ENCODE results near the gene ARHGAP40. TPM values are rescaled to one million over a fixed set of nuclear protein-coding genes. Genes with fewer than 3 reads are reported as not detected.

The ARHGAP40 gene
- total and polyA plus RNA-seq, 9 of the 15 experiments (the other 6 are each of a cell fraction or from before 2014, with no cell fraction given): not detected

GRCh38 chr20:38674092-38674764 is 72.6 kb downstream of the ARHGAP40 start (continued):
- TF ChIP-seq, protein P1, sequence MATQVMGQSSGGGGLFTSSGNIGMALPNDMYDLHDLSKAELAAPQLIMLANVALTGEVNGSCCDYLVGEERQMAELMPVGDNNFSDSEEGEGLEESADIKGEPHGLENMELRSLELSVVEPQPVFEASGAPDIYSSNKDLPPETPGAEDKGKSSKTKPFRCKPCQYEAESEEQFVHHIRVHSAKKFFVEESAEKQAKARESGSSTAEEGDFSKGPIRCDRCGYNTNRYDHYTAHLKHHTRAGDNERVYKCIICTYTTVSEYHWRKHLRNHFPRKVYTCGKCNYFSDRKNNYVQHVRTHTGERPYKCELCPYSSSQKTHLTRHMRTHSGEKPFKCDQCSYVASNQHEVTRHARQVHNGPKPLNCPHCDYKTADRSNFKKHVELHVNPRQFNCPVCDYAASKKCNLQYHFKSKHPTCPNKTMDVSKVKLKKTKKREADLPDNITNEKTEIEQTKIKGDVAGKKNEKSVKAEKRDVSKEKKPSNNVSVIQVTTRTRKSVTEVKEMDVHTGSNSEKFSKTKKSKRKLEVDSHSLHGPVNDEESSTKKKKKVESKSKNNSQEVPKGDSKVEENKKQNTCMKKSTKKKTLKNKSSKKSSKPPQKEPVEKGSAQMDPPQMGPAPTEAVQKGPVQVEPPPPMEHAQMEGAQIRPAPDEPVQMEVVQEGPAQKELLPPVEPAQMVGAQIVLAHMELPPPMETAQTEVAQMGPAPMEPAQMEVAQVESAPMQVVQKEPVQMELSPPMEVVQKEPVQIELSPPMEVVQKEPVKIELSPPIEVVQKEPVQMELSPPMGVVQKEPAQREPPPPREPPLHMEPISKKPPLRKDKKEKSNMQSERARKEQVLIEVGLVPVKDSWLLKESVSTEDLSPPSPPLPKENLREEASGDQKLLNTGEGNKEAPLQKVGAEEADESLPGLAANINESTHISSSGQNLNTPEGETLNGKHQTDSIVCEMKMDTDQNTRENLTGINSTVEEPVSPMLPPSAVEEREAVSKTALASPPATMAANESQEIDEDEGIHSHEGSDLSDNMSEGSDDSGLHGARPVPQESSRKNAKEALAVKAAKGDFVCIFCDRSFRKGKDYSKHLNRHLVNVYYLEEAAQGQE (IDR thresholded peaks at IDR 0.05; ENCODE audit: borderline replicate concordance): no peak
- TF ChIP-seq, protein P1 (CRISPR knock-in tag; IDR thresholded peaks at IDR 0.05; ENCODE audit: low read depth): no peak
- TF ChIP-seq HNRNPK (IDR thresholded peaks at IDR 0.05; ENCODE audit: low read depth, low read length, poor library complexity, severe bottlenecking): peak; percentile 42
- TF ChIP-seq, protein P2, sequence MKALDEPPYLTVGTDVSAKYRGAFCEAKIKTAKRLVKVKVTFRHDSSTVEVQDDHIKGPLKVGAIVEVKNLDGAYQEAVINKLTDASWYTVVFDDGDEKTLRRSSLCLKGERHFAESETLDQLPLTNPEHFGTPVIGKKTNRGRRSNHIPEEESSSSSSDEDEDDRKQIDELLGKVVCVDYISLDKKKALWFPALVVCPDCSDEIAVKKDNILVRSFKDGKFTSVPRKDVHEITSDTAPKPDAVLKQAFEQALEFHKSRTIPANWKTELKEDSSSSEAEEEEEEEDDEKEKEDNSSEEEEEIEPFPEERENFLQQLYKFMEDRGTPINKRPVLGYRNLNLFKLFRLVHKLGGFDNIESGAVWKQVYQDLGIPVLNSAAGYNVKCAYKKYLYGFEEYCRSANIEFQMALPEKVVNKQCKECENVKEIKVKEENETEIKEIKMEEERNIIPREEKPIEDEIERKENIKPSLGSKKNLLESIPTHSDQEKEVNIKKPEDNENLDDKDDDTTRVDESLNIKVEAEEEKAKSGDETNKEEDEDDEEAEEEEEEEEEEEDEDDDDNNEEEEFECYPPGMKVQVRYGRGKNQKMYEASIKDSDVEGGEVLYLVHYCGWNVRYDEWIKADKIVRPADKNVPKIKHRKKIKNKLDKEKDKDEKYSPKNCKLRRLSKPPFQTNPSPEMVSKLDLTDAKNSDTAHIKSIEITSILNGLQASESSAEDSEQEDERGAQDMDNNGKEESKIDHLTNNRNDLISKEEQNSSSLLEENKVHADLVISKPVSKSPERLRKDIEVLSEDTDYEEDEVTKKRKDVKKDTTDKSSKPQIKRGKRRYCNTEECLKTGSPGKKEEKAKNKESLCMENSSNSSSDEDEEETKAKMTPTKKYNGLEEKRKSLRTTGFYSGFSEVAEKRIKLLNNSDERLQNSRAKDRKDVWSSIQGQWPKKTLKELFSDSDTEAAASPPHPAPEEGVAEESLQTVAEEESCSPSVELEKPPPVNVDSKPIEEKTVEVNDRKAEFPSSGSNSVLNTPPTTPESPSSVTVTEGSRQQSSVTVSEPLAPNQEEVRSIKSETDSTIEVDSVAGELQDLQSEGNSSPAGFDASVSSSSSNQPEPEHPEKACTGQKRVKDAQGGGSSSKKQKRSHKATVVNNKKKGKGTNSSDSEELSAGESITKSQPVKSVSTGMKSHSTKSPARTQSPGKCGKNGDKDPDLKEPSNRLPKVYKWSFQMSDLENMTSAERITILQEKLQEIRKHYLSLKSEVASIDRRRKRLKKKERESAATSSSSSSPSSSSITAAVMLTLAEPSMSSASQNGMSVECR (CRISPR knock-in tag; IDR thresholded peaks at IDR 0.05): peak; percentile 78
- TF ChIP-seq, protein P3, sequence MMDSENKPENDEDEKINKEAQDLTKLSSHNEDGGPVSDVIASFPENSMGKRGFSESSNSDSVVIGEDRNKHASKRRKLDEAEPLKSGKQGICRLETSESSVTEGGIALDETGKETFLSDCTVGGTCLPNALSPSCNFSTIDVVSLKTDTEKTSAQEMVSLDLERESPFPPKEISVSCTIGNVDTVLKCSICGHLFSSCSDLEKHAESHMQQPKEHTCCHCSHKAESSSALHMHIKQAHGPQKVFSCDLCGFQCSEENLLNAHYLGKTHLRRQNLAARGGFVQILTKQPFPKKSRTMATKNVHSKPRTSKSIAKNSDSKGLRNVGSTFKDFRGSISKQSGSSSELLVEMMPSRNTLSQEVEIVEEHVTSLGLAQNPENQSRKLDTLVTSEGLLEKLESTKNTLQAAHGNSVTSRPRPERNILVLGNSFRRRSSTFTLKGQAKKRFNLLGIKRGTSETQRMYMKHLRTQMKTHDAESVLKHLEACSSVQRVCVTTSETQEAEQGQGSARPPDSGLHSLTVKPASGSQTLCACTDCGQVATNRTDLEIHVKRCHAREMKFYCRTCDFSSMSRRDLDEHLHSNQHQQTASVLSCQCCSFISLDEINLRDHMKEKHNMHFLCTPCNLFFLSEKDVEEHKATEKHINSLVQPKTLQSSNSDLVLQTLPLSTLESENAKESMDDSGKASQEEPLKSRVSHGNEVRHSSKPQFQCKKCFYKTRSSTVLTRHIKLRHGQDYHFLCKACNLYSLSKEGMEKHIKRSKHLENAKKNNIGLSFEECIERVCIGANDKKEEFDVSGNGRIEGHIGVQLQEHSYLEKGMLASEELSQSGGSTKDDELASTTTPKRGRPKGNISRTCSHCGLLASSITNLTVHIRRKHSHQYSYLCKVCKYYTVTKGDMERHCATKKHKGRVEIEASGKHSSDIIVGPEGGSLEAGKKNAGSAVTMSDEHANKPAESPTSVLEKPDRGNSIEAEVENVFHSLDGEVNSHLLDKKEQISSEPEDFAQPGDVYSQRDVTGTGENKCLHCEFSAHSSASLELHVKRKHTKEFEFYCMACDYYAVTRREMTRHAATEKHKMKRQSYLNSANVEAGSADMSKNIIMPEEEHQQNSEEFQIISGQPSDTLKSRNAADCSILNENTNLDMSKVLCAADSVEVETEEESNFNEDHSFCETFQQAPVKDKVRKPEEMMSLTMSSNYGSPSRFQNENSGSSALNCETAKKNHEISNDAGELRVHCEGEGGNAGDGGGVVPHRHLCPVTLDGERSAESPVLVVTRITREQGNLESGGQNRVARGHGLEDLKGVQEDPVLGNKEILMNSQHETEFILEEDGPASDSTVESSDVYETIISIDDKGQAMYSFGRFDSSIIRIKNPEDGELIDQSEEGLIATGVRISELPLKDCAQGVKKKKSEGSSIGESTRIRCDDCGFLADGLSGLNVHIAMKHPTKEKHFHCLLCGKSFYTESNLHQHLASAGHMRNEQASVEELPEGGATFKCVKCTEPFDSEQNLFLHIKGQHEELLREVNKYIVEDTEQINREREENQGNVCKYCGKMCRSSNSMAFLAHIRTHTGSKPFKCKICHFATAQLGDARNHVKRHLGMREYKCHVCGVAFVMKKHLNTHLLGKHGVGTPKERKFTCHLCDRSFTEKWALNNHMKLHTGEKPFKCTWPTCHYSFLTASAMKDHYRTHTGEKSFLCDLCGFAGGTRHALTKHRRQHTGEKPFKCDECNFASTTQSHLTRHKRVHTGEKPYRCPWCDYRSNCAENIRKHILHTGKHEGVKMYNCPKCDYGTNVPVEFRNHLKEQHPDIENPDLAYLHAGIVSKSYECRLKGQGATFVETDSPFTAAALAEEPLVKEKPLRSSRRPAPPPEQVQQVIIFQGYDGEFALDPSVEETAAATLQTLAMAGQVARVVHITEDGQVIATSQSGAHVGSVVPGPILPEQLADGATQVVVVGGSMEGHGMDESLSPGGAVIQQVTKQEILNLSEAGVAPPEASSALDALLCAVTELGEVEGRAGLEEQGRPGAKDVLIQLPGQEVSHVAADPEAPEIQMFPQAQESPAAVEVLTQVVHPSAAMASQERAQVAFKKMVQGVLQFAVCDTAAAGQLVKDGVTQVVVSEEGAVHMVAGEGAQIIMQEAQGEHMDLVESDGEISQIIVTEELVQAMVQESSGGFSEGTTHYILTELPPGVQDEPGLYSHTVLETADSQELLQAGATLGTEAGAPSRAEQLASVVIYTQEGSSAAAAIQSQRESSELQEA (IDR thresholded peaks at IDR 0.05; ENCODE audit: low read depth): no peak
- TF ChIP-seq KDM2B (CRISPR knock-in tag; IDR thresholded peaks at IDR 0.05): no peak

All from K562 (cell line).